Endodermal cell (in vitro differentiated cells): ENCODE results near the gene COL26A1. TPM values are rescaled to one million over a fixed set of nuclear protein-coding genes. Genes with fewer than 3 reads are reported as not detected.
A peak's percentile ranks its signal among the peaks of the same experiment; 100 is the strongest.

Source experiments
- DNase-seq: peaks from one replicate; pipeline ENCODE4 v3.0.0-alpha.2; 2017
- H3K27ac ChIP-seq: 2 replicates; pipeline ENCODE4 v1.5.1; 2013; ENCODE audit warnings: mild to moderate bottlenecking, low read depth, low read length, moderate library complexity
- H3K27me3 ChIP-seq: 2 replicates; pipeline ENCODE4 v1.6.1; 2013; ENCODE audit warnings: mild to moderate bottlenecking, low read length, moderate library complexity; ENCODE audit not compliant: insufficient read depth, control insufficient read depth, poor library complexity, severe bottlenecking
- H3K36me3 ChIP-seq: 2 replicates; pipeline ENCODE4 v1.7.0; 2013; ENCODE audit warnings: mild to moderate bottlenecking, low read length, moderate library complexity; ENCODE audit not compliant: control insufficient read depth, insufficient read depth
- H3K4me1 ChIP-seq: one replicate; pipeline ENCODE4 v1.7.0; 2013; ENCODE audit warnings: low read length; ENCODE audit not compliant: control insufficient read depth, insufficient read depth
- H3K4me3 ChIP-seq: 2 replicates; pipeline ENCODE4 v1.5.1; 2013; ENCODE audit warnings: mild to moderate bottlenecking, low read length, moderate library complexity
- H3K9ac ChIP-seq: 2 replicates; pipeline ENCODE4 v1.6.1; 2013; ENCODE audit warnings: mild to moderate bottlenecking, low read length, moderate library complexity; ENCODE audit not compliant: poor library complexity, severe bottlenecking; ENCODE audit errors: extremely low read depth
- H3K9me3 ChIP-seq: 2 replicates; pipeline ENCODE4 v1.6.1; 2013; ENCODE audit warnings: mild to moderate bottlenecking, low read length, moderate library complexity; ENCODE audit not compliant: control insufficient read depth
- H3K27ac Mint-ChIP-seq: 2 replicates; pipeline ENCODE4 v1.8.0; 2020; ENCODE audit warnings: mixed read lengths
- H3K27me3 Mint-ChIP-seq: 2 replicates; pipeline ENCODE4 v1.8.0; 2021; ENCODE audit warnings: mild to moderate bottlenecking, mixed read lengths; ENCODE audit not compliant: insufficient read depth
- H3K36me3 Mint-ChIP-seq: 2 replicates; pipeline ENCODE4 v1.8.0; 2020; ENCODE audit warnings: low read depth, mixed read lengths
- H3K4me1 Mint-ChIP-seq: 2 replicates; pipeline ENCODE4 v1.8.0; 2020; ENCODE audit warnings: mixed read lengths
- H3K4me3 Mint-ChIP-seq: 2 replicates; pipeline ENCODE4 v1.8.0; 2020; ENCODE audit warnings: mild to moderate bottlenecking, moderate library complexity, mixed read lengths
- H3K9me3 Mint-ChIP-seq: 2 replicates; pipeline ENCODE4 v1.8.0; 2020; ENCODE audit warnings: mild to moderate bottlenecking, mixed read lengths
- CTCF ChIP-seq: fragments of 200-600 bp; sonication (generic); conservative IDR thresholded peaks from 2 replicates; pipeline ENCODE4 v1.5.0; 2021; ENCODE audit warnings: antibody characterized with exemption, mild to moderate bottlenecking
- WGBS, 2 experiments: methylation state at CpG; one replicate each; pipeline versions ENCODE4 v1.1.5 to v1.1.7; 2013; ENCODE audit warnings: missing lambda C conversion rate in 2 of 2, mixed read lengths in 1 of 2; ENCODE audit not compliant: insufficient coverage in 1 of 2, insufficient read length in 1 of 2; 5-methylcytosine and 5-hydroxymethylcytosine counted together
- total RNA-seq, 2 donors: library from RNA; stranded (reverse); fragmentation: NEBNext Ultra II Directional in 1 of 2; extraction: Animal tissue kit (Norgen Biotek cat#: 25700) in 1 of 2; gene quantifications; 2 replicates in 1 of 2; 3 replicates in 1 of 2; pipeline ENCODE4 v1.2.1, GENCODE V29; 2021

COL26A1 gene
- total RNA-seq, 2 donors from 2014 or later: 41.2 to 47.0 TPM

DNA sequence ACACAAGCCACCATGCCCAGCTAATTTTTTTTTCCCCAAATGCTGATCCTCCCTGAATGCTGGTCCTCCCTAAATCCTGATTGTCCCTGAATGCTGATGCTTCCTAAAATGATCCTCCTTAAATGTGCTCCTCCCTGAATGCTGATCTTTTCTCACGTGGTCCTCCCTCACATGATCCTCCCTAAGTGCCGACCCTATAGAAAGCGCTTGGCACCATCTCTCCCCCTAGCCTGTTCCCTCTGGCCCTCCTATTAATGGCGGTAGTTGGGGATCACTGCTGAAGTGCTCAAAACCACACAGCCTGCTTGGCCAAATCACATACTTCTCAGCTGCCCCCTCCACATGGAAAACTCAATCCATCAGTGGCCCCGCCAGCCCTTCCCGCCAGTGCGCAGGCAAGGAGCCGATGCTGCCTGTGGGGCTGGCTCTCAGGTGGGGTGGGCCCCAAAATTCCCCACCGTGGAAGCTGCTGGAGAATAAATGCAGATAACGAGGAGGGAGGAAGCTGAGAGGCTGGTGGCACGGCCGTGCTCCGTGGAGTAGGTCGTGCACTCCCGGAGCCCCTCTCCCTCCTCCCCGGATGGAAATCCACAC lies 42.9 kb downstream of the COL26A1 start:
- Histone ChIP-seq H3K4me3 (no peak overlapping the region), H3K27ac (peak overlapping the region; percentile 42), H3K36me3 (peaks cover 6% of the 10 kb centered on the region), H3K9ac (no peak overlapping the region), H3K4me1 (no peaks in the 10 kb centered on the region), H3K27me3 (no peaks in the 10 kb centered on the region), H3K9me3 (peaks cover 26% of the 10 kb centered on the region)
- no peak for DNase-seq
- WGBS, 2 experiments: 70 to 92% methylated on average over 9 to 16 of the region's 16 CpGs
- H3K27me3 Mint-ChIP-seq: no peaks in the 10 kb centered on the region
- H3K27ac Mint-ChIP-seq: no peak overlapping the region
- no peak overlapping the region for H3K4me3 Mint-ChIP-seq
- peaks cover 14% of the 10 kb centered on the region for H3K4me1 Mint-ChIP-seq
- H3K9me3 Mint-ChIP-seq: peaks cover 34% of the 10 kb centered on the region
- no peak for TF ChIP-seq CTCF
- peaks cover 38% of the 10 kb centered on the region for H3K36me3 Mint-ChIP-seq

GRCh38 chr7:101410743-101411507 lies 48.2 kb downstream of the COL26A1 start:
- Mint-ChIP-seq H3K4me3 (no peak overlapping the region), H3K9me3 (peaks cover 44% of the 10 kb centered on the region), H3K27ac (no peak overlapping the region), H3K36me3 (peaks cover 36% of the 10 kb centered on the region), H3K27me3 (no peaks in the 10 kb centered on the region), H3K4me1 (peaks cover 5% of the 10 kb centered on the region)
- H3K27ac ChIP-seq: no peak overlapping the region
- 23 to 40% methylated on average over 8 to 16 of the region's 16 CpGs for WGBS, 2 experiments
- H3K9me3 ChIP-seq: peaks cover 31% of the 10 kb centered on the region
- TF ChIP-seq CTCF: peak; percentile 98
- no peak overlapping the region for H3K4me3 ChIP-seq
- peaks cover 6% of the 10 kb centered on the region for H3K36me3 ChIP-seq
- no peaks in the 10 kb centered on the region for H3K4me1 ChIP-seq
- no peak overlapping the region for H3K9ac ChIP-seq
- no peaks in the 10 kb centered on the region for H3K27me3 ChIP-seq
- peak; percentile 97 for DNase-seq

- Histone ChIP-seq H3K4me1 (no peaks in the 10 kb centered on the region), H3K9ac (no peak overlapping the region), H3K36me3 (peaks cover 6% of the 10 kb centered on the region), H3K9me3 (peaks cover 31% of the 10 kb centered on the region), H3K27ac (no peak overlapping the region), H3K27me3 (no peaks in the 10 kb centered on the region), H3K4me3 (no peak overlapping the region)
- Mint-ChIP-seq H3K9me3 (peaks cover 44% of the 10 kb centered on the region), H3K27me3 (no peaks in the 10 kb centered on the region), H3K4me3 (no peak overlapping the region), H3K27ac (peak overlapping the region; percentile 74), H3K36me3 (peaks cover 36% of the 10 kb centered on the region), H3K4me1 (peaks cover 5% of the 10 kb centered on the region)
- 71 to 75% methylated on average over 4 of the region's 4 CpGs for WGBS, 2 experiments
- DNase-seq: no peak
- TF ChIP-seq CTCF: no peak
Observed at GRCh38 chr7:101411508-101411874, 48.8 kb downstream of the COL26A1 start.
